ENCODE data around the gene APOBEC2. TPM values are rescaled to one million over a fixed set of nuclear protein-coding genes. Genes with fewer than 3 reads are reported as not detected.

The APOBEC2 gene
- total RNA-seq, 1 experiment from 2014 or later, result not detected

DNA sequence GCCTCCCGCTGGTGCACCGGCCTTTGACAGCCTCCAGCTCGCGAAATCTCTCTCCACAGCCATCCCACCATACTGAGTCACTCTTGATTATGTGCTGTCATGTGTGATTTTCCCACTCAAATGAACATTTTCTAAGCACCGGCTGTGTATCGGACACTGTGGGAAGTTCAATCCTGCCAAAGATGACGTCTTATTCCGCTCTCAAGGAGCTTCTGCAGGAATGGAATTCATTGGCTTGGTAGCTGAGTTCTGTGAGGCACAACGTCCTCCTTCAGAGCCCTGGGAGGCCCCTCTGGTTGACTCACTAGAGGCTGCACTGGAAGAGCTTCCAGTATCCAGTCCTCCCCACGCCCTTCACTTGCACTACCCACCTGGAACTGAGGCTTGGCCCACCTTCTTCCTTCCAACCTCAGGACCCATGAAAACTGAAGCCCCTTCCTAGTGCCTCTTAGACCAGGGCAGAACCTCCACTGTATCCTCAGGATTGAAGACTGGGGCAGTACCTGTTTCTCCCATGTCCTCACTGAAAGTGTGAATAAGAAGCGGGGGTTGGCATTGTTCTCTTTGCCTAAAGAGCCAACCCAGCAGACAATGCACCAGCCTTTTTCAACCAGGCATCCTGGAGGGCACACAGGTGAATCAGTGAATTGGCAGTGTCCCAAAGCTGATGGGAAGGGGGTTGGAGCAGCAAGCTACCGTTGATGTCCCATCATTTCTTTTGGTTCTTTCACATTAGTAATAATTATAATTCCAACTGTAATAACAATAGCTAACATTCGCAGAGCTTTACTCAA lies 15.7 kb upstream of the APOBEC2 start:
- Mint-ChIP-seq H3K27ac (ENCODE audit: unreplicated experiment) (peak overlapping the region; percentile 38), H3K4me3 (ENCODE audit: low read depth, unreplicated experiment) (peak overlapping the region; percentile 73), H3K9me3 (ENCODE audit: low read depth, unreplicated experiment) (no peaks in the 10 kb centered on the region), H3K4me1 (ENCODE audit: low read depth, unreplicated experiment) (peaks cover 58% of the 10 kb centered on the region), H3K36me3 (ENCODE audit: insufficient read depth, unreplicated experiment) (peaks cover 20% of the 10 kb centered on the region), H3K27me3 (ENCODE audit: unreplicated experiment) (no peaks in the 10 kb centered on the region)
- BruUV-seq (replicated peaks), result no TSS peak
- intact Hi-C loops (cut with micrococcal nuclease; ENCODE audit: unreplicated experiment), result loop anchor here (5.0 kb wide), 1 partner anchor 40 kb away; no protein-coding TSS in a partner anchor
- no peak for DNase-seq
- TF ChIP-seq, protein P1, sequence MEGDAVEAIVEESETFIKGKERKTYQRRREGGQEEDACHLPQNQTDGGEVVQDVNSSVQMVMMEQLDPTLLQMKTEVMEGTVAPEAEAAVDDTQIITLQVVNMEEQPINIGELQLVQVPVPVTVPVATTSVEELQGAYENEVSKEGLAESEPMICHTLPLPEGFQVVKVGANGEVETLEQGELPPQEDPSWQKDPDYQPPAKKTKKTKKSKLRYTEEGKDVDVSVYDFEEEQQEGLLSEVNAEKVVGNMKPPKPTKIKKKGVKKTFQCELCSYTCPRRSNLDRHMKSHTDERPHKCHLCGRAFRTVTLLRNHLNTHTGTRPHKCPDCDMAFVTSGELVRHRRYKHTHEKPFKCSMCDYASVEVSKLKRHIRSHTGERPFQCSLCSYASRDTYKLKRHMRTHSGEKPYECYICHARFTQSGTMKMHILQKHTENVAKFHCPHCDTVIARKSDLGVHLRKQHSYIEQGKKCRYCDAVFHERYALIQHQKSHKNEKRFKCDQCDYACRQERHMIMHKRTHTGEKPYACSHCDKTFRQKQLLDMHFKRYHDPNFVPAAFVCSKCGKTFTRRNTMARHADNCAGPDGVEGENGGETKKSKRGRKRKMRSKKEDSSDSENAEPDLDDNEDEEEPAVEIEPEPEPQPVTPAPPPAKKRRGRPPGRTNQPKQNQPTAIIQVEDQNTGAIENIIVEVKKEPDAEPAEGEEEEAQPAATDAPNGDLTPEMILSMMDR (IDR thresholded peaks at IDR 0.05; ENCODE audit: unreplicated experiment), result no peak
- CTCF ChIA-PET, result interaction anchor here (0.6 to 2.1 kb wide), 5 partner anchors 9 to 78 kb away, joined by 3 to 9 read pairs (median 4); partner anchors contain the start of genes NFYA and OARD1

DNA sequence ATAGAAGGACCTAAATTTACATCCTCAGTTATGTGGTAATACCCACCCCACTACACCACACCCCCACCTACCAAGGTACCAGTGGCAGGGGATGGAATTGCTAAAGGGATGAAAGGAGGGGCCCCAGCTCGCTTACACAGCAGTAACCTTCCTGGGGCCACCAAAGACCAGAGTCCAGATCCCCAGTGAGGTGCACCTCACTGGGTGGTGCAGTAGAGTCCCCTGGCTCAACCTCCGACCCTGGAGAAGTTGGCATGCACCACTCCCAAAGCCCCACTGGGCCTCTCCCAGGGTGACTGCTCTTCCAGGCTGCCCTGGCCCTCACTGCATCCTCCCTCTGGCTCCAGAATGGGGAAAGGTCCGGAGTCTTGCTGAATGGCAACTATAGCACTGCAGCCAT lies 14.8 kb upstream of the APOBEC2 start:
- no peak for DNase-seq
- CTCF ChIA-PET, result interaction anchor here (1.0 to 2.1 kb wide), 3 partner anchors 10 to 344 kb away, joined by 3 to 9 read pairs (median 4); no protein-coding TSS in a partner anchor
- Mint-ChIP-seq H3K4me3 (ENCODE audit: low read depth, unreplicated experiment) (peak overlapping the region; percentile 73), H3K27ac (ENCODE audit: unreplicated experiment) (peak overlapping the region; percentile 90), H3K27me3 (ENCODE audit: unreplicated experiment) (no peaks in the 10 kb centered on the region), H3K36me3 (ENCODE audit: insufficient read depth, unreplicated experiment) (peaks cover 20% of the 10 kb centered on the region), H3K9me3 (ENCODE audit: low read depth, unreplicated experiment) (no peaks in the 10 kb centered on the region), H3K4me1 (ENCODE audit: low read depth, unreplicated experiment) (peaks cover 58% of the 10 kb centered on the region)
- TF ChIP-seq, protein P1 (IDR thresholded peaks at IDR 0.05; ENCODE audit: unreplicated experiment), result no peak
- no TSS peak for BruUV-seq (replicated peaks)
- intact Hi-C loops (cut with micrococcal nuclease; ENCODE audit: unreplicated experiment), result loop anchor here (5.0 kb wide), 1 partner anchor 41 kb away; no protein-coding TSS in a partner anchor

DNA sequence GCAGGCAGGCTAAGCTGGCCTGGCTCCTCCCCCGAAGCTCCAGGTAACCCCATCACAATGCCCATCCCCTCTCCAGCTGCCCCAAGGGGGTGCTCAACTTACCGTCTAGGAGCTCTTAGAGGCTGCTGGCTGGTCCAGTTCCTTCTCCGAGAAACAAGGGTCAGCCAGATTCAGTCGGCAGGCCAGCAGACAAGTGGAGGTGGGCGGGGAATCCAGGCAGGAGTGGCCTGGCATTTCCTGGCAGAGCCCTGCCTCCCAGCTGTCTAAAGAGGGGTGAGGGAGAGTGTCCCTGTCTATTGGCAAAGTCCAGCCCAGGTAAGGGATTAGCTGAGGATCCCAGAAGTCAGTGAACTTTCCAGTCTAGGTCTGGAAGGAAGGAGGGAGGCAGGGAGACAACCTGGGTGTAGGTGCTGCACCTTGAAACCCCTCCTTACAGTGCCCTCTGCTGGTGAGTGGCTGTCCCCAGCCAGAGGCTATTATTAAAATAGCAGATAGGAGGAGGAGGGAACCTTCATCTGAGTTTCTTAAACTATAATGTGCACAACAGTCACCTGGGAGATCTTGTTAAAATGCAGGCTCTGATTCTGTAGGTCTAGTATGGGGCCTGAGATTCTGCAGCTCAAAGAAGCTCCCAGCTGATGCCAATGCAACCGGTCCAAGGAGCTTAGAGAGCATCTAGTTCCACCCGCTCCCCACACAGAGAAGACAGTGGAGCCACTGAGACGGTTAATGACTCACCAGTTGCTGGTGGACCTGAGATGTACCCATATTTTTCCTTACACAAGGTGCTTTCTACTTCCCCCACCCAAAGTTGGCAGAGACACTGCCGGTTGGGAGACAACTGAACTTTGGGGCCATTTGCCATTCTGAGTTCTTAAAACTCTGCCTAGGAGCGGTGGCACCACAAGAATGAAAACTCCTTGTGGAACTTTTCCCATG lies 13.7 kb upstream of the APOBEC2 start, which contains the start of gene UNC5CL:
Gene UNC5CL (minus strand): TSS at position 162 of the 939 bp plus-strand sequence. CDS start 4,147 bp downstream, outside the sequence.
- Mint-ChIP-seq H3K27ac (ENCODE audit: unreplicated experiment) (peak within 1 kb of the TSS; percentile 90), H3K27me3 (ENCODE audit: unreplicated experiment) (no peaks in the 10 kb centered on the region), H3K36me3 (ENCODE audit: insufficient read depth, unreplicated experiment) (peaks cover 20% of the 10 kb centered on the region), H3K4me3 (ENCODE audit: low read depth, unreplicated experiment) (peak within 1 kb of the TSS; percentile 73), H3K9me3 (ENCODE audit: low read depth, unreplicated experiment) (no peaks in the 10 kb centered on the region), H3K4me1 (ENCODE audit: low read depth, unreplicated experiment) (peaks cover 58% of the 10 kb centered on the region)
- peak; percentile 91 for DNase-seq
- intact Hi-C loops (cut with micrococcal nuclease; ENCODE audit: unreplicated experiment), result loop anchor here (1.0 to 5.0 kb wide), 4 partner anchors 26 to 42 kb away; no protein-coding TSS in a partner anchor
- CTCF ChIA-PET, result interaction anchor here (0.5 to 2.9 kb wide), 18 partner anchors 10 to 1177 kb away, joined by 3 to 18 read pairs (median 4); partner anchors contain the start of genes NFYA and OARD1
- TF ChIP-seq, protein P1 (IDR thresholded peaks at IDR 0.05; ENCODE audit: unreplicated experiment), result peak; percentile 76
- BruUV-seq (replicated peaks), result no TSS peak

All from Calu3 (cell line).